ENCODE results near the gene FUOM. TPM values are rescaled to one million over a fixed set of nuclear protein-coding genes. Genes with fewer than 3 reads are reported as not detected.

The FUOM gene
- polyA plus RNA-seq, 1 of the 3 experiments (the other 2 are of a cell fraction) = 32.5 TPM

GRCh38 chr10:133358162-133358924 lies 524 bp upstream of the FUOM start:
- Histone ChIP-seq H3K27me3 (ENCODE audit: insufficient read depth) (no peaks in the 10 kb centered on the region), H4K20me1 (ENCODE audit: insufficient read depth) (no peaks in the 10 kb centered on the region), H3F3A (replicated peaks; ENCODE audit: insufficient read depth) (no peaks in the 10 kb centered on the region), H3K9me3 (no peaks in the 10 kb centered on the region), H2AFZ (ENCODE audit: low read depth) (no peak overlapping the region), H3K4me1 (ENCODE audit: control insufficient read depth in 1 of 2, insufficient read depth in 2 of 2, low read depth in 1 of 2, low read length in 1 of 2) (peaks cover 0 to 36% of the 10 kb centered on the region in 2 experiments; a peak in 1 of 4 replicates), H3K9me2 (no peaks in the 10 kb centered on the region), H3K79me2 (ENCODE audit: insufficient read depth) (no peaks in the 10 kb centered on the region), H3K4me2 (no peak overlapping the region), H3K9ac (no peak overlapping the region), H3K27ac (ENCODE audit: low read depth in 2 of 2, low read length in 1 of 2) (peak overlapping the region in 1 of 2 experiments; percentile 39; a peak in 1 of 4 replicates), H3K4me3 (ENCODE audit: low read depth in 2 of 2, low read length in 1 of 2) (no peak overlapping the region), H3K36me3 (replicated peaks in 1 of 2; ENCODE audit: control insufficient read depth in 1 of 2, insufficient read depth in 2 of 2, low read length in 1 of 2) (peaks cover 6 to 14% of the 10 kb centered on the region in 2 experiments)
- POLR2A ChIA-PET = interaction anchor here (0.8 to 1.6 kb wide), 3 partner anchors 10 to 32 kb away, joined by 3 to 5 read pairs (median 3); partner anchors contain the start of gene ECHS1
- CTCF ChIA-PET = interaction anchor here (1.0 to 9.1 kb wide), 4 partner anchors 11 to 30 kb away, joined by 3 to 73 read pairs (median 4); partner anchors contain the start of gene CALY
- peak; percentile 38 for DNase-seq
- no peak for TF ChIP-seq GABPA (IDR thresholded peaks at IDR 0.05; ENCODE audit: low read depth)
- no peak for TF ChIP-seq SIN3A (IDR thresholded peaks at IDR 0.05; ENCODE audit: borderline replicate concordance, low read depth, low read length)
- no peak for TF ChIP-seq PBX3 (IDR thresholded peaks at IDR 0.05)
- TF ChIP-seq JUND (IDR thresholded peaks at IDR 0.05) = no peak
- no peak for TF ChIP-seq EZH2phosphoT487 (IDR thresholded peaks at IDR 0.05; ENCODE audit: borderline replicate concordance, low read depth)
- no peak for TF ChIP-seq RAD21 (IDR thresholded peaks at IDR 0.05; ENCODE audit: low read length)
- TF ChIP-seq, protein P1, sequence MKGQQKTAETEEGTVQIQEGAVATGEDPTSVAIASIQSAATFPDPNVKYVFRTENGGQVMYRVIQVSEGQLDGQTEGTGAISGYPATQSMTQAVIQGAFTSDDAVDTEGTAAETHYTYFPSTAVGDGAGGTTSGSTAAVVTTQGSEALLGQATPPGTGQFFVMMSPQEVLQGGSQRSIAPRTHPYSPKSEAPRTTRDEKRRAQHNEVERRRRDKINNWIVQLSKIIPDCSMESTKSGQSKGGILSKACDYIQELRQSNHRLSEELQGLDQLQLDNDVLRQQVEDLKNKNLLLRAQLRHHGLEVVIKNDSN (IDR thresholded peaks at IDR 0.05; ENCODE audit: borderline replicate concordance, low read depth) = no peak
- no peak for TF ChIP-seq MEF2A (IDR thresholded peaks at IDR 0.05; ENCODE audit: borderline replicate concordance, low read depth)
- no peak for TF ChIP-seq FOSL2 (IDR thresholded peaks at IDR 0.05; ENCODE audit: borderline replicate concordance, low read depth)
- no peak for TF ChIP-seq CHD2 (IDR thresholded peaks at IDR 0.05; ENCODE audit: low read length, partially characterized antibody)
- WGBS (ENCODE audit: low lambda C conversion rate) = 97% methylated on average over 6 of the region's 41 CpGs

DNA sequence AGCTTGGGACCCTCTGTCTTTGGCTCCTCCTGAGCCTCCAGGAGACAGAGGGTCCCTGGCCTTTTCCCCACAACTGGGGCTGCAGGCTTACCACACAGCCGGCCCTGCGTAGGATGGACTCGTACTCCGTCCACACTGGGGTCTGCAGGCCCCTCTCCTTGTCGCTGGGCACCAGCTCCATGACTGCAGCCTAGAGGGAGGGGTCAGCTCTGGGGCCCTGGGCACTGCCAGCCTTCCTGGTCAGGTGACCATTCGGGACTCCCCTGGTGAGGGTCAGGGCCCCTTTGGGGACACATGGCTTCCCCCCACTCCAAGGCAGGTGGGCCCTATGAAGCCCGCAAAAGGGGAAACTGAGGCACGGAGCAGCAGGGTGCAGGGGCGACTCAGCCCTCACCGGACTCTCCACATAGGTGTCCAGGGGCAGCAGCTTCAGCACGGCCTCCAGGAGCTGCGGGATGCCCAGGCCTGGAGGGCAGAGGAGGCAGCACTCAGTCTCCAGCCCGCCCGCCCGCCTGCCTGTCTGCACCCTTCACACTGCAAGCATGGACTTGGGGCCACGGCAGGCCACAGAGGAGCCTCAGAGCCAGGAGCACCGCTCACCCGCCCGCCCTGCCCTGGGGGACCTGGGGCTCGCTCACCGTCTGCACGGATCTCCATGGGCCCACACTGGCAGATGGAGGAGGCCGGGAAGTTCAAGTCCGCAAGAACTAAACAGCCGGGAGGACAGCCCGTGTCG lies 1.1 kb downstream of the FUOM start:
- ChIA-PET POLR2A (interaction anchor here (1.0 kb wide), 1 partner anchor 34 kb away, joined by 3 read pairs; no protein-coding TSS in a partner anchor), CTCF (interaction anchor here (1.2 to 9.1 kb wide), 2 partner anchors 20 to 28 kb away, joined by 3 to 73 read pairs; partner anchors contain the start of gene CALY)
- no peaks in the 10 kb centered on the region for H3K9me3 ChIP-seq

More for the DNA sequence above, 1.1 kb downstream of the FUOM start:
- H3K36me3 ChIP-seq (replicated peaks in 1 of 2; ENCODE audit: control insufficient read depth in 1 of 2, insufficient read depth in 2 of 2, low read length in 1 of 2) = peaks cover under 1 to 3% of the 10 kb centered on the region in 2 experiments
- no peak overlapping the region; a peak in 1 of 4 replicates for H3K27ac ChIP-seq (ENCODE audit: low read depth in 2 of 2, low read length in 1 of 2)
- peak overlapping the region; percentile 63; the same call in 1 of the 2 replicates for H2AFZ ChIP-seq (ENCODE audit: low read depth)
- TF ChIP-seq GABPA (IDR thresholded peaks at IDR 0.05; ENCODE audit: low read depth) (no peak), NRF1 (IDR thresholded peaks at IDR 0.05; ENCODE audit: low read depth, low read length) (no peak), ELF1 (IDR thresholded peaks at IDR 0.05) (no peak), FOXJ3 (CRISPR knock-in tag; IDR thresholded peaks at IDR 0.05) (no peak), FOXM1 (IDR thresholded peaks at IDR 0.05; ENCODE audit: low read depth) (no peak), JUND (IDR thresholded peaks at IDR 0.05) (no peak), POLR2AphosphoS5 (IDR thresholded peaks at IDR 0.05; ENCODE audit: low read depth, low read length) (no peak)
- TF ChIP-seq, protein P2, sequence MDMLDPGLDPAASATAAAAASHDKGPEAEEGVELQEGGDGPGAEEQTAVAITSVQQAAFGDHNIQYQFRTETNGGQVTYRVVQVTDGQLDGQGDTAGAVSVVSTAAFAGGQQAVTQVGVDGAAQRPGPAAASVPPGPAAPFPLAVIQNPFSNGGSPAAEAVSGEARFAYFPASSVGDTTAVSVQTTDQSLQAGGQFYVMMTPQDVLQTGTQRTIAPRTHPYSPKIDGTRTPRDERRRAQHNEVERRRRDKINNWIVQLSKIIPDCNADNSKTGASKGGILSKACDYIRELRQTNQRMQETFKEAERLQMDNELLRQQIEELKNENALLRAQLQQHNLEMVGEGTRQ (IDR thresholded peaks at IDR 0.05; ENCODE audit: borderline replicate concordance, low read depth, low read length) = no peak
- no peaks in the 10 kb centered on the region for H4K20me1 ChIP-seq (ENCODE audit: insufficient read depth)
- H3K4me3 ChIP-seq (ENCODE audit: low read depth in 2 of 2, low read length in 1 of 2) = peak overlapping the region; percentile 58 to 59
- H3F3A ChIP-seq (replicated peaks; ENCODE audit: insufficient read depth) = no peaks in the 10 kb centered on the region
- H3K4me2 ChIP-seq = peak overlapping the region; percentile 76
- WGBS (ENCODE audit: low lambda C conversion rate) = 63% methylated on average over 14 of the region's 27 CpGs
- no peaks in the 10 kb centered on the region for H3K79me2 ChIP-seq (ENCODE audit: insufficient read depth)
- no peaks in the 10 kb centered on the region for H3K9me2 ChIP-seq
- peaks cover 0 to 36% of the 10 kb centered on the region in 2 experiments; a peak in 1 of 4 replicates for H3K4me1 ChIP-seq (ENCODE audit: control insufficient read depth in 1 of 2, insufficient read depth in 2 of 2, low read depth in 1 of 2, low read length in 1 of 2)
- H3K9ac ChIP-seq = peak overlapping the region; percentile 63
- H3K27me3 ChIP-seq (ENCODE audit: insufficient read depth) = no peaks in the 10 kb centered on the region
- no peak for DNase-seq

Data from SK-N-SH (cell line).